ENCODE results near the gene UTS2B.

UTS2B gene

GRCh38 chr3:191321019-191321767 is 9.1 kb downstream of the UTS2B start:
- no peak for DNase-seq (ENCODE audit: low read depth)

GRCh38 chr3:191320316-191320715 is 10.0 kb downstream of the UTS2B start:
- no peak for DNase-seq (ENCODE audit: low read depth)

GRCh38 chr3:191316876-191317603 is 13.3 kb downstream of the UTS2B start:
- DNase-seq (ENCODE audit: low read depth), result no peak

GRCh38 chr3:191314109-191314728 is 16.1 kb downstream of the UTS2B start:
- DNase-seq (ENCODE audit: low read depth), result no peak

- DNase-seq (ENCODE audit: low read depth), result no peak
Measured at GRCh38 chr3:191313296-191313695, 17.0 kb downstream of the UTS2B start.

GRCh38 chr3:191307341-191307740 is 23.0 kb downstream of the UTS2B start:
- DNase-seq (ENCODE audit: low read depth), result no peak

GRCh38 chr3:191306428-191306827 is 23.9 kb downstream of the UTS2B start:
- DNase-seq (ENCODE audit: low read depth), result no peak

- DNase-seq (ENCODE audit: low read depth), result no peak
Measured at GRCh38 chr3:191303596-191303995, 26.7 kb downstream of the UTS2B start.

- DNase-seq (ENCODE audit: low read depth), result no peak
Measured at GRCh38 chr3:191302451-191302850, 27.9 kb downstream of the UTS2B start.

GRCh38 chr3:191301782-191302411 is 28.4 kb downstream of the UTS2B start:
- no peak for DNase-seq (ENCODE audit: low read depth)

GRCh38 chr3:191301017-191301416 is 29.3 kb downstream of the UTS2B start:
- no peak for DNase-seq (ENCODE audit: low read depth)

- DNase-seq (ENCODE audit: low read depth), result no peak
Measured at GRCh38 chr3:191300422-191300821, 29.9 kb downstream of the UTS2B start.

- DNase-seq (ENCODE audit: low read depth), result no peak
Measured at GRCh38 chr3:191298846-191299245, 31.5 kb downstream of the UTS2B start.

- no peak for DNase-seq (ENCODE audit: low read depth)
Measured at GRCh38 chr3:191296041-191296541, 34.2 kb downstream of the UTS2B start.

- DNase-seq (ENCODE audit: low read depth), result no peak
Measured at GRCh38 chr3:191294291-191294690, 36.0 kb downstream of the UTS2B start.

GRCh38 chr3:191292243-191293015 is 37.9 kb downstream of the UTS2B start:
- no peak for DNase-seq (ENCODE audit: low read depth)

- no peak for DNase-seq (ENCODE audit: low read depth)
Measured at GRCh38 chr3:191290311-191291025, 39.9 kb downstream of the UTS2B start.

- no peak for DNase-seq (ENCODE audit: low read depth)
Measured at GRCh38 chr3:191283400-191283799, 46.9 kb downstream of the UTS2B start.

GRCh38 chr3:191282251-191283185 is 47.8 kb downstream of the UTS2B start:
- DNase-seq (ENCODE audit: low read depth), result no peak

- no peak for DNase-seq (ENCODE audit: low read depth)
Measured at GRCh38 chr3:191280882-191281281, 49.4 kb downstream of the UTS2B start.

All from non-pigmented ciliary epithelial cell (primary cell).